HCT116 (cell line): ENCODE data around the gene FCER1G. TPM values are rescaled to one million over a fixed set of nuclear protein-coding genes. Genes with fewer than 3 reads are reported as not detected.

Experiments
- ATAC-seq: fragments of 200-7000 bp; cut with Tn5 transposase; 2 replicates; pipeline ENCODE4 v1.9.1; 2020; ENCODE audit warnings: mild to moderate bottlenecking, moderate library complexity
- BruUV-seq: library from RNA; stranded (reverse); fragments of 400-500 nt; replicated peaks from 2 replicates; lab custom pipeline; 2021; lab: Mats Ljungman, UMichigan
- CTCF ChIA-PET: fragments of 300-600 bp; sonication (Branson Sonifier 250); formaldehyde crosslinking; loops from one replicate; lab custom pipeline; 2021; ENCODE audit warnings: antibody characterized with exemption; lab: Charles Lee
- POLR2A ChIA-PET: fragments of 300-600, 350-600 bp; sonication (Branson Sonifier 250); formaldehyde crosslinking; loops from one replicate; lab custom pipeline; 2021; ENCODE audit warnings: antibody characterized with exemption; lab: Charles Lee
- RAD21 ChIA-PET, 2 experiments: fragments of 300-600 bp; sonication (Branson Sonifier 250); formaldehyde crosslinking; loops; one replicate each; lab custom pipeline; 2023; ENCODE audit warnings: low total read pairs in 2 of 2; ENCODE audit not compliant: uncharacterized antibody in 2 of 2, unreplicated experiment in 2 of 2, low non-redundant PET in 1 of 2; lab: Charles Lee
- DNase-seq: peaks from one replicate; pipeline ENCODE4 v3.0.0-alpha.2; 2010; ENCODE audit warnings: low read depth, low spot score
- H2AFZ ChIP-seq: fragments of 200-600 bp; shearing (Covaris generic), sonication (generic); 2 replicates; pipeline ENCODE4 v1.6.1; 2017; ENCODE audit warnings: low read depth, mixed run types, mixed read lengths, antibody characterized with exemption, low read length; ENCODE audit not compliant: poor library complexity, severe bottlenecking
- H3K27ac ChIP-seq: 2 replicates; pipeline ENCODE4 v1.5.1; 2012; ENCODE audit warnings: low read depth, low read length
- H3K27me3 ChIP-seq: fragments of 200-600 bp; sonication (generic); 2 replicates; pipeline ENCODE4 v1.6.1; 2016; ENCODE audit warnings: mixed run types, low read length, mixed read lengths; ENCODE audit not compliant: insufficient read depth
- H3K36me3 ChIP-seq, 2 experiments: fragments of 200-500 bp in 1 of 2; fragments of 200-600 bp in 1 of 2; sonication (Bioruptor generic) in 1 of 2; sonication (generic) in 1 of 2; 2 replicates each; pipeline versions ENCODE4 v1.5.1 to v1.6.1; 2014 to 2016; ENCODE audit warnings: low read length in 2 of 2, inconsistent platforms in 1 of 2, mixed read lengths in 1 of 2, mixed run types in 1 of 2; ENCODE audit not compliant: insufficient read depth in 2 of 2, control insufficient read depth in 1 of 2
- H3K4me1 ChIP-seq, 2 experiments: fragments of 200-600 bp in 1 of 2; sonication (generic) in 1 of 2; 2 replicates each; pipeline versions ENCODE4 v1.5.1 to v1.6.1; 2012 to 2017; ENCODE audit warnings: low read length in 2 of 2, inconsistent platforms in 1 of 2, mild to moderate bottlenecking in 1 of 2, mixed read lengths in 1 of 2, mixed run types in 1 of 2, moderate library complexity in 1 of 2; ENCODE audit not compliant: insufficient read depth in 2 of 2, control insufficient read depth in 1 of 2
- H3K4me2 ChIP-seq: fragments of 200-600 bp; sonication (generic); 2 replicates; pipeline ENCODE4 v1.6.1; 2017; ENCODE audit warnings: mixed run types, low read length, mixed read lengths
- H3K4me3 ChIP-seq, 2 experiments: fragments of 200-600 bp in 1 of 2; sonication (generic) in 1 of 2; replicated peaks in 1 of 2; 2 replicates each; pipeline ENCODE4 v1.5.1; 2011 to 2016; ENCODE audit warnings: low read length in 2 of 2, control low read depth in 1 of 2, low read depth in 1 of 2, mild to moderate bottlenecking in 1 of 2, mixed read lengths in 1 of 2, mixed run types in 1 of 2
- H3K79me2 ChIP-seq: fragments of 200-600 bp; sonication (generic); 2 replicates; pipeline ENCODE4 v1.6.1; 2017; ENCODE audit warnings: mild to moderate bottlenecking, mixed run types, low read length, moderate library complexity, mixed read lengths; ENCODE audit not compliant: insufficient read depth
- H3K9ac ChIP-seq: fragments of 200-600 bp; sonication (generic); 2 replicates; pipeline ENCODE4 v1.6.1; 2016; ENCODE audit warnings: low read length, mixed read lengths
- H3K9me2 ChIP-seq: fragments of 200-600 bp; sonication (generic), shearing (Covaris generic); 2 replicates; pipeline ENCODE4 v1.6.1; 2017; ENCODE audit warnings: mixed run types, mild to moderate bottlenecking, moderate library complexity; ENCODE audit not compliant: insufficient read depth
- H3K9me3 ChIP-seq, 2 experiments: fragments of 200-500 bp in 1 of 2; fragments of 200-600 bp in 1 of 2; sonication (Bioruptor generic) in 1 of 2; sonication (generic) in 1 of 2; 2 replicates each; pipeline ENCODE4 v1.6.1; 2014 to 2017; ENCODE audit warnings: low read length in 2 of 2, mixed read lengths in 2 of 2, inconsistent platforms in 1 of 2, low read depth in 1 of 2, mild to moderate bottlenecking in 1 of 2, mixed run types in 1 of 2, moderate library complexity in 1 of 2; ENCODE audit not compliant: control insufficient read depth in 1 of 2, insufficient read depth in 1 of 2
- H4K20me1 ChIP-seq: fragments of 200-600 bp; sonication (generic), shearing (Covaris generic); 2 replicates; pipeline ENCODE4 v1.6.1; 2017; ENCODE audit warnings: mixed run types, mild to moderate bottlenecking, moderate library complexity; ENCODE audit not compliant: insufficient read depth
- ATF3 ChIP-seq: IDR thresholded peaks from 2 replicates; pipeline ENCODE4 v1.6.1; 2012
- CTCF ChIP-seq, 3 experiments: fragments of 200-600 bp in 1 of 3; sonication (generic) in 1 of 3; IDR thresholded peaks in 2 of 3; conservative IDR thresholded peaks in 1 of 3; 2 replicates each; pipeline ENCODE4 v1.5.1; 2012 to 2017; ENCODE audit warnings: low read depth in 2 of 3, low read length in 2 of 3, antibody characterized with exemption in 1 of 3, borderline replicate concordance in 1 of 3, control low read depth in 1 of 3, mild to moderate bottlenecking in 1 of 3, mixed read lengths in 1 of 3, mixed run types in 1 of 3, moderate library complexity in 1 of 3; ENCODE audit not compliant: insufficient read depth in 1 of 3
- EGR1 ChIP-seq: IDR thresholded peaks from 2 replicates; pipeline ENCODE4 v1.6.1; 2012; ENCODE audit warnings: low read depth
- ELF1 ChIP-seq: IDR thresholded peaks from 2 replicates; pipeline ENCODE4 v1.6.1; 2012; ENCODE audit warnings: low read depth, borderline replicate concordance
- EZH2phosphoT487 ChIP-seq: fragments of 200-600 bp; IDR thresholded peaks from 2 replicates; pipeline ENCODE4 v1.6.1; 2018; ENCODE audit warnings: antibody characterized with exemption, borderline replicate concordance
- RAD21 ChIP-seq: IDR thresholded peaks from 2 replicates; pipeline ENCODE4 v1.6.1; 2012; ENCODE audit warnings: low read depth, mild to moderate bottlenecking
- SP1 ChIP-seq: IDR thresholded peaks from 2 replicates; pipeline ENCODE4 v1.6.1; 2012; ENCODE audit warnings: low read depth
- TCF7L2 ChIP-seq: IDR thresholded peaks from 2 replicates; pipeline ENCODE4 v1.7.0; 2011; ENCODE audit warnings: borderline replicate concordance, inconsistent platforms; ENCODE audit not compliant: insufficient read depth, insufficient read length; ENCODE audit errors: extremely low read depth
- YY1 ChIP-seq: IDR thresholded peaks from 2 replicates; pipeline ENCODE4 v1.6.1; 2011; ENCODE audit warnings: low read length, low read depth, moderate library complexity, mild to moderate bottlenecking; ENCODE audit not compliant: insufficient replicate concordance; ENCODE audit errors: extremely low read depth
- intact Hi-C: fragments of 100-400 bp; cut with micrococcal nuclease; formaldehyde crosslinking; loops from 2 replicates; pipeline ENCODE4 v1.10.0; 2022
- total RNA-seq: library from RNA; stranded (reverse); gene quantifications from one replicate; pipeline ENCODE4 v1.2.1, GENCODE V29; 2021; ENCODE audit not compliant: unreplicated experiment

Gene FCER1G
- total RNA-seq, 1 experiment from 2014 or later: 0.86 TPM

GRCh38 chr1:161225534-161226319, 10.6 kb downstream of the FCER1G start, which contains the start of gene TOMM40L:
Gene TOMM40L, plus strand, starts transcription at chr1:161226060. Its CDS starts 430 bp downstream, at chr1:161226490.
- peak within 1 kb of the TSS; percentile 66 to 72 for H3K4me3 ChIP-seq
- H3K27ac ChIP-seq: peak within 1 kb of the TSS; percentile 69
- no peaks in the 10 kb centered on the region for H3K9me2 ChIP-seq
- H2AFZ ChIP-seq: peak within 1 kb of the TSS; percentile 48
- no peaks in the 10 kb centered on the region for H4K20me1 ChIP-seq
- H3K27me3 ChIP-seq: no peaks in the 10 kb centered on the region
- H3K79me2 ChIP-seq: no peaks in the 10 kb centered on the region
- DNase-seq (peak; percentile 99), ATAC-seq (peak; percentile 93)
- peaks cover 4 to 17% of the 10 kb centered on the region in 2 experiments for H3K36me3 ChIP-seq
- ChIA-PET CTCF (interaction anchor here (0.7 to 3.1 kb wide), 30 partner anchors 9 to 544 kb away, joined by 3 to 46 read pairs (median 5); partner anchors contain the start of genes CFAP126, DEDD, NDUFS2 and NR1I3), POLR2A (interaction anchor here (0.6 to 1.5 kb wide), 11 partner anchors 9 to 164 kb away, joined by 3 to 9 read pairs (median 4); partner anchors contain the start of genes NDUFS2 and PPOX), RAD21 (interaction anchor here (0.7 to 1.2 kb wide), 5 partner anchors 9 to 207 kb away, joined by 3 to 7 read pairs (median 3); no protein-coding TSS in a partner anchor)
- H3K4me2 ChIP-seq: peak within 1 kb of the TSS; percentile 93
- peaks cover 14 to 24% of the 10 kb centered on the region in 2 experiments; a peak in 3 of 4 replicates for H3K4me1 ChIP-seq
- H3K9me3 ChIP-seq: no peaks in the 10 kb centered on the region
- no TSS peak for BruUV-seq
- H3K9ac ChIP-seq: peak within 1 kb of the TSS; percentile 72
- intact Hi-C loops: no loop called here
- TF ChIP-seq RAD21 (peak; percentile 54), CTCF (IDR thresholded peaks at IDR 0.05 in 2 of 3, conservative IDR thresholded peaks at IDR 0.05 in 1 of 3; ENCODE audit: borderline replicate concordance in 1 of 3, insufficient read depth in 1 of 3, low read depth in 2 of 3, low read length in 2 of 3) (peak; percentile 51 to 58 (median 58); a peak in 5 of 6 replicates), EZH2phosphoT487 (no peak), TCF7L2 (peak; percentile 30), SP1 (peak; percentile 99), YY1 (peak; percentile 100), ELF1 (no peak), ATF3 (no peak), EGR1 (peak; percentile 91)
- TF ChIP-seq, all 23 proteins: peak for 6
